ENCODE results near the gene HGS.
"Not testable (repeated sequence)": the region's sequence is repeated elsewhere in the genome, so short reads cannot be mapped to it uniquely, and the experiment has no call there.

HGS gene

GRCh38 chr17:81722184-81723120 is 38.6 kb downstream of the HGS start:
- peak; percentile 38 for DNase-seq

- peak; percentile 53 for DNase-seq
These were observed 39.9 kb downstream of the HGS start for GRCh38 chr17:81723651-81724209.

GRCh38 chr17:81725439-81725838 is 41.6 kb downstream of the HGS start:
- no peak for DNase-seq

- no peak for DNase-seq
These were observed 42.2 kb downstream of the HGS start for GRCh38 chr17:81726004-81726403.

- peak; percentile 82 for DNase-seq
These were observed 43.7 kb downstream of the HGS start for GRCh38 chr17:81727324-81728031.

DNA sequence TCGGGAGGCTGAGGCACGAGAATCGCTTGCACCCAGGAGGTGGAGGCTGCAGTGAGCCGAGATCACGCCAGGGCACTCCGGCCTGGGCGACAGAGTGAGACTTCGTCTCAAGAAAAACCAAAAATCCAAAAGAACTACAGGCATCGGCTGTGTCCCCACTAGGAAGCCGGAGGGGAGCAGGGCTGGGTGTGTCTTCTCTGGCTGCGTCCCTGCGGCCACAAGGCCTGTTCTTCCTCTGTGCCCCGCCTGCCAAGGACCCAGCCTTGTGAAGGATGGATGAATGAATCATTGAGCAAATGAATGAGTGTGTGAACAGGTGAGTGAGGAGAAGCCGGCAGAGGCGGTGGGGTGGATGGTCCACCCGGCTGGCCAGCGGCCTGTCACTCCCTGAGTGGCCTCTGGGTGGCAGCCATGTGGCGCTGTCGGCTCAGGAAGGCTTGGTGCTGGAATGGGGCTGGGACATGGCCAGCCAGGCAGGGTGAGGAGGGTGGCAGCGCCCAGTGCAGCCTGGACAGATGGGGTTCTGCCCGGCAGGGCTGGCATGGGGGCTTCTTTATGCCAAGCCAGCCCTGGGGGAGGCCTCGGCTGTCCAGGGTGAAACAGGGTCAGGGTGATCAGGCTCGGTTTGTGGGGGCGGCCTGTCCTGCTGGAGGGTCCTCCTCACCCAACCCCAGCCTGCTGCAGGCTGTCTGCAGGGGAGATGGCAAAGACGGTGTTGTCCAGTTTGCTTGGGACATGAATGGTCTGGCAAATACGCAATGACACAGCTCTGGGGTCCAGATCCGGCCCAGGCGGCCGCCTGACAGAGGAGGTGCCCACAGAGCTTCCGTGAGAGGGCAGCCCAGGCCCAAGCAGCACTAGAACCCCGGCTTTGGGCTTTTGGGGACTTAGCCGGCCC is 49.9 kb downstream of the HGS start:
- DNase-seq = peak; percentile 83

GRCh38 chr17:81734405-81735263 is 50.8 kb downstream of the HGS start:
- DNase-seq = peak; percentile 66

DNA sequence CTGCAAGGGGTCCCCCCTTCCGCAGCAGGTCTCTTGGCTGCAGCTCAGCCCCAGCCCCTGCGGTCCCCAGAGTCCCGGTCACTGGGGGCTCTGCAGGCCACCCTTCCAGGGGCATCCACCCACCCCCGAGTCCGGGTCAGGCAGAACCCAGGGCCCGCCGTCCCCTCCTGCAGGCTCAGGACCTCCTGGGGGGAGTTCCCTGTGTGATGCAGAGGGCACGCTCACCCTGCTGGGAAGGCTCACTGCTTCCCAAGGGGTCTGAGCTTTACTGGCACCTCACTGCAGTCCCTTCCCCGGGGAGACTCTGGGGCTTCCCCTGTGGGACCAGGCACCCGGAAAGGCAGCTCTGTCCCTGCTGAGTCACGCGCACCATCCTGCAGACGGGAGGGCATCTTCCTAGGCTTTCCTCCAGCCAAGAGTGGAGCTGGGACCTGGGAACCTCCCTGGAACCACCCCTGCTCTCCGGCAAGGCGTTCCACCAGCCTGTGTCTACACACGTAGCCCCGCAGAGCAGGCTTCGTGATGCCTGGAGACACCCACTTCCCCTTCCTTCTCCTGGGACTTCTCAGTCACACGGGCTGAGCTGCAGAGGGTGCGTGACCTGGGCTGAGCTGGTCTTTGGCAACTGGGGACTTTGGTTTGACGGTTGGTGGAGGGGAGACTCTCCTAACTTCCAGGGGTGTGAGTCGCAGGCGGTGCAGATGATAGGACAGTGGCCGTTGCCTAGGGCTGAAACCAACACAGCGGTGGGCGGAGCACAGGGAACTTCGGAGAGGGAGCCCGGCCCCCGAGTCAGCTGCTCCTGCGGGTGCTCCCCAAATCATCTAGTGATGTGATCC is 51.7 kb downstream of the HGS start:
- DNase-seq = peak; percentile 79

GRCh38 chr17:81737947-81738800 is 54.4 kb downstream of the HGS start:
- no peak for DNase-seq

DNA sequence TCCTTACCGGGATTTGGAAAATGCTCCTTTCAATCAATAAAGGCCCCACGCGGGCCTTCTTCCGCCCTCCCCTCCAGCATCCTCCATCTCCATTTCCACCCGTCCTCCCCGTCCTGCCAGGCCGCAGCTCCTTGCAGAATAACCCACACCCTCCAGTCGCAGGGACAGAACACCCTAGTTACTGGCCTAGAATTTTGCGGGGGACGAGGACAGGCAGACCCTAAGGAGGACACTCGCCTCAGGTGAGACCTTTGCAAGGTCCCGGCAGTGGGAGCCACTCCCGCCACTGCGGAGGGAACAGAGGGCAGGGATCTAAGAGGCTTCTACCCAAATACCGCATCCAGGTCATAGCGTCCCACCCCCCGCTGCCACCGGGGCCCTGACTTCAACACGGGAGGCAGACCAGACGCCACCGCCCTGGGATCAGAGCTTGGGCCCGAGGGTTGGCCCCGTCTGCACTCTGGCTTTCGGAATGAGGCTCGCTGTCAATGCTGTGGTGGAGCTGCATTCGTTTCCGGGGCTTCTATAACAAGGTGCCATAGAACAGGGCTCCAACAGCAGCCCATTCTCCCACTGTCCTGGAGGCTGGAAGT is 55.1 kb downstream of the HGS start:
- DNase-seq = no peak

- not testable (repeated sequence) for DNase-seq
These were observed 55.8 kb downstream of the HGS start for GRCh38 chr17:81739593-81739992.

GRCh38 chr17:81740395-81740961 is 56.7 kb downstream of the HGS start:
- no peak for DNase-seq

- no peak for DNase-seq
These were observed 57.3 kb downstream of the HGS start for GRCh38 chr17:81741049-81741593.

GRCh38 chr17:81741594-81742452 is 58.0 kb downstream of the HGS start:
- DNase-seq = no peak

All from NCI-H69 (cell line).